ENCODE data around the gene SEC14L3. TPM values are rescaled to one million over a fixed set of nuclear protein-coding genes. Genes with fewer than 3 reads are reported as not detected.
A peak's percentile ranks its signal among the peaks of the same experiment; 100 is the strongest.

Gene SEC14L3
- total and polyA plus RNA-seq, 2 of the 13 experiments (the other 11 are each of a cell fraction or from before 2014, with no cell fraction given) = not detected

GRCh38 chr22:30422481-30423300 lies 49.1 kb downstream of the SEC14L3 start (continued):
- TF ChIP-seq HMGXB3 (CRISPR knock-in tag; IDR thresholded peaks at IDR 0.05; ENCODE audit: borderline replicate concordance) = no peak
- TF ChIP-seq CC2D1A (CRISPR knock-in tag; IDR thresholded peaks at IDR 0.05) = no peak
- TF ChIP-seq TARDBP (CRISPR knock-in tag; IDR thresholded peaks at IDR 0.05) = no peak
- TF ChIP-seq ZBTB25 (CRISPR knock-in tag; IDR thresholded peaks at IDR 0.05) = no peak; the same call in 1 of the 2 replicates
- TF ChIP-seq RFX5 (IDR thresholded peaks at IDR 0.05; ENCODE audit: low read depth, low read length) = no peak
- no peak; the same call in 1 of the 2 replicates for TF ChIP-seq PRMT3 (CRISPR knock-in tag; IDR thresholded peaks at IDR 0.05; ENCODE audit: borderline replicate concordance, low read depth)
- no peak for TF ChIP-seq MEIS1 (CRISPR knock-in tag; IDR thresholded peaks at IDR 0.05; ENCODE audit: borderline replicate concordance)
- peak in 1 of 2 experiments; percentile 54; a peak in 1 of 4 replicates for TF ChIP-seq POLR2A (IDR thresholded peaks at IDR 0.05; ENCODE audit: insufficient read depth in 1 of 2, low read depth in 2 of 2, low read length in 2 of 2)
- TF ChIP-seq ARHGAP35 (CRISPR knock-in tag; IDR thresholded peaks at IDR 0.05; ENCODE audit: borderline replicate concordance) = no peak
- TF ChIP-seq ZNF746 (CRISPR knock-in tag; IDR thresholded peaks at IDR 0.05) = no peak
- no peak for TF ChIP-seq ATF4 (CRISPR knock-in tag; IDR thresholded peaks at IDR 0.05)
- TF ChIP-seq HOMEZ (CRISPR knock-in tag; IDR thresholded peaks at IDR 0.05; ENCODE audit: low read depth) = no peak
- TF ChIP-seq TFAP4 (IDR thresholded peaks at IDR 0.05; ENCODE audit: borderline replicate concordance, low read depth) = peak; percentile 66; the same call in 1 of the 2 replicates
- TF ChIP-seq ZMYM4 (CRISPR knock-in tag; IDR thresholded peaks at IDR 0.05) = no peak
- TF ChIP-seq BRD4 (CRISPR knock-in tag; IDR thresholded peaks at IDR 0.05) = no peak
- TF ChIP-seq ZNF547 (CRISPR knock-in tag; IDR thresholded peaks at IDR 0.05) = no peak
- TF ChIP-seq ZNF335 (CRISPR knock-in tag; IDR thresholded peaks at IDR 0.05) = no peak
- TF ChIP-seq ZFP41 (CRISPR knock-in tag; IDR thresholded peaks at IDR 0.05; ENCODE audit: borderline replicate concordance) = no peak
- TF ChIP-seq ZFP36L2 (CRISPR knock-in tag; IDR thresholded peaks at IDR 0.05) = no peak
- TF ChIP-seq ZNF776 (CRISPR knock-in tag; IDR thresholded peaks at IDR 0.05) = no peak
- TF ChIP-seq ZSCAN25 (CRISPR knock-in tag; IDR thresholded peaks at IDR 0.05) = no peak

Measured in HepG2 (cell line).